H1 (cell line): Measurements from ENCODE around the gene DHX58. TPM values are rescaled to one million over a fixed set of nuclear protein-coding genes. Genes with fewer than 3 reads are reported as not detected.
A peak's percentile ranks its signal among the peaks of the same experiment; 100 is the strongest.

Source experiments
- BACH1 ChIP-seq: IDR thresholded peaks from 2 replicates; pipeline ENCODE4 v1.6.1; 2012; ENCODE audit warnings: low read length, improper control_type of control experiment
- CHD1 ChIP-seq: IDR thresholded peaks from 2 replicates; pipeline ENCODE4 v1.6.1; 2012; ENCODE audit warnings: low read depth, low read length, improper control_type of control experiment
- CTCF ChIP-seq, 3 experiments: IDR thresholded peaks; 1 replicate in 2 of 3; 2 replicates in 1 of 3; pipeline versions ENCODE4 v1.5.1 to v1.6.1; 2011; ENCODE audit warnings: low read length in 3 of 3, mild to moderate bottlenecking in 3 of 3, inconsistent platforms in 2 of 3, low read depth in 1 of 3, moderate library complexity in 1 of 3; ENCODE audit not compliant: insufficient read depth in 1 of 3; ENCODE audit errors: control extremely low read depth in 1 of 3
- EP300 ChIP-seq, 2 experiments: IDR thresholded peaks; 1 replicate in 1 of 2; 2 replicates in 1 of 2; pipeline ENCODE4 v1.6.1; 2011 to 2012; ENCODE audit warnings: low read depth in 2 of 2, low read length in 2 of 2, mild to moderate bottlenecking in 2 of 2, borderline replicate concordance in 1 of 2, inconsistent platforms in 1 of 2, moderate library complexity in 1 of 2
- KDM5A ChIP-seq: fragments of 200-600 bp; IDR thresholded peaks from 2 replicates; pipeline ENCODE4 v1.7.1; 2012; ENCODE audit warnings: mild to moderate bottlenecking, low read length, inconsistent platforms, mixed read lengths
- MAX ChIP-seq: IDR thresholded peaks from 2 replicates; pipeline ENCODE4 v1.6.1; 2012; ENCODE audit warnings: inconsistent platforms
- NANOG ChIP-seq: IDR thresholded peaks from 2 replicates; pipeline ENCODE4 v1.6.1; 2011; ENCODE audit warnings: low read length, low read depth, mild to moderate bottlenecking, inconsistent platforms; ENCODE audit not compliant: insufficient read depth, poor library complexity, severe bottlenecking
- RAD21 ChIP-seq, 2 experiments: IDR thresholded peaks in 1 of 2; conservative IDR thresholded peaks in 1 of 2; 2 replicates each; pipeline ENCODE4 v1.6.1; 2011; ENCODE audit warnings: low read depth in 2 of 2, low read length in 2 of 2, improper control_type of control experiment in 1 of 2, inconsistent platforms in 1 of 2, mild to moderate bottlenecking in 1 of 2, moderate library complexity in 1 of 2
- YY1 ChIP-seq: IDR thresholded peaks from 2 replicates; pipeline ENCODE4 v1.6.1; 2011; ENCODE audit warnings: low read depth, mild to moderate bottlenecking, low read length
- polyA plus RNA-seq, 7 experiments: library from polyadenylated mRNA; depleted of rRNA in 3 of 7; stranded (reverse) in 5 of 7; unstranded in 2 of 7; fragments of >200 nt in 5 of 7; fragments of 200-250 nt in 2 of 7; gene quantifications; 1 replicate in 5 of 7; 2 replicates in 1 of 7; 4 replicates in 1 of 7; pipeline versions ENCODE4 v1.2.1 to v1.2.3, GENCODE V29; 2011 to 2013; ENCODE audit warnings: missing spikeins in 2 of 7, mixed read lengths in 2 of 7
- total RNA-seq: library from RNA; stranded (reverse); fragmentation: NEBNext Ultra II Directional; extraction: Animal tissue kit (Norgen Biotek cat#: 25700); gene quantifications from 2 replicates; pipeline ENCODE4 v1.2.1, GENCODE V29; 2021

Gene DHX58
- total and polyA plus RNA-seq, 2 of the 8 experiments (the other 6 are each of a cell fraction or from before 2014, with no cell fraction given), result 5.6 to 9.9 TPM

GRCh38 chr17:42107597-42108576 lies 4.6 kb downstream of the DHX58 start (continued):
- TF ChIP-seq EP300 (IDR thresholded peaks at IDR 0.05; ENCODE audit: borderline replicate concordance in 1 of 2, low read depth in 2 of 2, low read length in 2 of 2), result no peak
- TF ChIP-seq KDM5A, result no peak
- no peak for TF ChIP-seq RAD21 (IDR thresholded peaks at IDR 0.05 in 1 of 2, conservative IDR thresholded peaks at IDR 0.05 in 1 of 2; ENCODE audit: low read depth in 2 of 2, low read length in 2 of 2)
- TF ChIP-seq NANOG, result no peak
- TF ChIP-seq YY1, result no peak
- 0 out of 2 replicates have a peak, but pooled peaks have one; percentile 6 for TF ChIP-seq MAX
- TF ChIP-seq CTCF (IDR thresholded peaks at IDR 0.05; ENCODE audit: control extremely low read depth in 1 of 3, insufficient read depth in 1 of 3, low read depth in 1 of 3, low read length in 3 of 3), result no peak
- peak; percentile 59 for TF ChIP-seq BACH1
- no peak for TF ChIP-seq CHD1
